SK-N-DZ (cell line): Measurements from ENCODE around the gene CENPP.

ENCODE experiments used
- small RNA-seq, 2 experiments: library from RNA; depleted of rRNA; stranded (forward); fragments of <200 nt; gene quantifications; one replicate each; pipeline ENCODE3, GENCODE V24; 2014

CENPP gene

Small RNAs within 50 kb of the gene (small RNA-seq; reads per million reads assigned to genes)
- 0 reads per million in 2 experiments for gene AL157827.1
- gene MIR3651, result 0 reads per million in 2 experiments
- 0 reads per million in 2 experiments for gene MIR4670
- 0.18 to 1.6 reads per million in 2 experiments for gene SNORA84
